HG03432 (cell line): Measurements from ENCODE around the gene LRP10.

Source experiments
- ATAC-seq: cut with Tn5 transposase; IDR thresholded peaks from one replicate; pipeline ENCODE4 v1.9.1; 2021; ENCODE audit warnings: mild to moderate bottlenecking, moderate library complexity; ENCODE audit not compliant: unreplicated experiment

LRP10 gene

DNA sequence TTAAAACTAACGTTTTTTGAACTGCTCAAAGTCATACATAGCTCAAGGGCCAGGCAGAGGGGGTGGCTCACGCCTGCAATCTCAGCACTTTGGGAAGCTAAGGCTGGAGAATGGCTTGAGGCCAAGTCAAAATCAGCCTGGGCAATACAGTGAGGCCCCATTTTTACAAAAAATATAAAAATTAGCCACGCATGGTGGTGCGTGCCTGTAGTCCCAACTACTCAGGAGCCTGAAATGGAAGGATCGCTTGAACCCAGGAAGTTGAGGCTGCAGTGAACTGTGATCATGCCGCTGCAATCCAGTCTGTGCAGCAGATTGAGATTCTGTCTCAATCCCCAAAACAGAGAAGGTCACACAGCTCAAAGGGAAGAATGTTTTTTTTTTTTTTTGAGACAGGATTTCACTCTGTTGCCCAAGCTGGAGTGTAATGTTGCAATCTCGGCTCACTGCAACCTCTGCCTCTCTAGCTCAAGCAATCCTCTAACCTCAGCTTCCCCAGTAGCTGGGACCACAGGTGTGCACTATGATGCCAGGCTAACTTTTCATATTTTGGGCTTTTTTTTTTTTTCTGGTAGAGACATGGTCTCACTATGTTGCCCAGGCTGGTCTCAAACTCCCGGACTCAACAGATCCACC is 44.5 kb downstream of the LRP10 start:
- no peak for ATAC-seq

GRCh38 chr14:22918804-22919600 is 47.5 kb downstream of the LRP10 start, which contains the start of gene RBM23:
Gene RBM23 (minus strand): TSS chr14:22919149.
- peak; percentile 94 for ATAC-seq

DNA sequence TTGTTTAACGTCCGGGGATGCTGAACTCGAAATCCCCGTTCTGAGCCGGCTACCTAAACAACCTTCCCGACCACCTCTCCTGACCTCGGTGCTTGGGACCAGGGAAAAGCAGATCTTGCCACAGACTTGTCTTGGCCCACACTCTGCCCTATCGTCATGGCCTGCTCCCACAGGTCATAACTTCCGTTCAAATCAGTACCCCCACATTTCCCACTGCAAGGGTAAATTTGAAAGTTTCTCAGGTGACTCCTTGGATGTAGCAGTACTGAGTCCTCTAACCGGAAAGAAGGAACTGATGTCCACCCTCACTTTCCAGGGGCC is 48.0 kb downstream of the LRP10 start:
- ATAC-seq, result peak; percentile 16

DNA sequence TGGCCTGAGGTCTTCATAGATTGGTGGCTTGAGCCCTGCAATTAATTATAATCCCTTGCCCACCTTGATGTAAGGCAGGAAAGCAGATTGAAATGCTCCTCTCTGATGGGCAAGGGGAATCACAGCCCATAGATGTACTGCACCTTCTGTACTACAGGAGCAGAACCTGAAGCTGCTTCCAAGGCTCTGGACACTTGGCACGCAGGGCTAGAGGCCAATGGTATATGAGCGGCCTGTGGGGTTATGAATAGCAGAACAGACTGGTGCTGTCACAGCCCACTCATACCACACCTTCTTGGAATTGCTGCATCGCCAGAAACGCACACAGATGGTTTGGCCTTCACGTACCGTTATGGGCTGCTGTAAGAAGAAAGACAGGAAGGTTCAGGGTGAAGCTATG is 49.2 kb downstream of the LRP10 start:
- no peak for ATAC-seq

GRCh38 chr14:22922294-22922693 is 50.8 kb downstream of the LRP10 start:
- ATAC-seq, result no peak

- ATAC-seq, result no peak
These were observed 52.2 kb downstream of the LRP10 start for GRCh38 chr14:22923746-22924145.

- ATAC-seq, result no peak
These were observed 54.0 kb downstream of the LRP10 start for GRCh38 chr14:22925513-22925912.

GRCh38 chr14:22926316-22926715 is 54.8 kb downstream of the LRP10 start:
- no peak for ATAC-seq

DNA sequence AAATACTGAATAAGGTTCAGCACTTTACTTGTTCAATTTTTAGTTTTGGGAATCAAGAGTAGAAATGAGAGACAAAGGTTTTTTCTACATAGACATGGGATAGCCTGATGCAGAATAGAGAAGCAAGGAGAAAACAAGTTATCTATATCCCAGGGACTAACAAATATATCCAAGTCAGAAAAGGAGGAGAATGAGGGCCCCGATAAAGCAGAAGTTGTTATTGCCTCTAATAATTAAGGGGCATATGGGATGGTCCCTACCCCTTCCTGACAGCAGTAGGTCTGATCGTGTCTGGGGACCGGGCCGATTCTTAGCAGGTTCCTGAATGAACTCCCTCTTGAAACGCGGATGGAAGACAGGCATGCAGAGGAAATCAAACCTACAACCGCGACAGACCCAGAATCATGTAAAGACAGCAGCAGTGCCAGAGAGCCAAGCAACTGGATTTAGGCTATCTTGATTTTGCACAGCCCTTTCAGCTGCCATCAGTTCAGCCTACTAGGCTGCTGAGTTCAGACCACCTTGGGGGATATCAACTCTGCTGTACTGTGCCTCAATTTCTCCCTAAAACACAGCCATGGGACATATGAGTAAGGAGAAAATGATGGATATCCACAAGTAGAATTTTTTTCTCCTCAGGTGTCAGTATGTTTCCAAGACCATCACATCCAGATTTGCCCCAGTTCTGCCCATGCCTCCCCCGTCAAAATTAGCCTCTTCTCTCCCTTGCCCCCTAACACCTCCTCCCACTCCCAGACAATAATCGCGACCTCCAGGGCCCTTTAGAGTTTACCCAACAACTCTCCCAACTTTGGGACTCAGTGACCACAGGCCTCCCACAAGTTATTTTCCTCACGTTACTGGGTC is 56.9 kb downstream of the LRP10 start:
- ATAC-seq, result no peak

GRCh38 chr14:22929104-22929960 is 57.8 kb downstream of the LRP10 start, which contains the start of gene PRMT5:
Gene PRMT5 (minus strand): TSS chr14:22929376. CDS start chr14:22929361, 15 bp downstream.
- ATAC-seq, result peak; percentile 92

- no peak for ATAC-seq
These were observed 58.4 kb downstream of the LRP10 start for GRCh38 chr14:22929961-22930364.
